HG02798 (cell line): ENCODE measurements around the gene ABCA6.
"Not testable (repeated sequence)": the region's sequence is repeated elsewhere in the genome, so short reads cannot be mapped to it uniquely, and the experiment has no call there.

Experiments
- ATAC-seq: cut with Tn5 transposase; IDR thresholded peaks from one replicate; pipeline ENCODE4 v1.9.1; 2021; ENCODE audit warnings: mild to moderate bottlenecking; ENCODE audit not compliant: unreplicated experiment, poor library complexity

Gene ABCA6

GRCh38 chr17:69075823-69076222 is 65.9 kb downstream of the ABCA6 start:
- ATAC-seq: no peak

- not testable (repeated sequence) for ATAC-seq
Observed at GRCh38 chr17:69073392-69073791, 68.3 kb downstream of the ABCA6 start.

- ATAC-seq: not testable (repeated sequence)
Observed at GRCh38 chr17:69072803-69073256, 68.9 kb downstream of the ABCA6 start.

- not testable (repeated sequence) for ATAC-seq
Observed at GRCh38 chr17:69071233-69071586, 70.5 kb downstream of the ABCA6 start.

- ATAC-seq: not testable (repeated sequence)
Observed at GRCh38 chr17:69070378-69071232, 71.1 kb downstream of the ABCA6 start.

- no peak for ATAC-seq
Observed at GRCh38 chr17:69069226-69069750, 72.4 kb downstream of the ABCA6 start.

GRCh38 chr17:69067274-69068047 is 74.2 kb downstream of the ABCA6 start:
- no peak for ATAC-seq

- ATAC-seq: no peak
Observed at GRCh38 chr17:69066482-69066881, 75.2 kb downstream of the ABCA6 start.

- no peak for ATAC-seq
Observed at GRCh38 chr17:69065113-69065512, 76.6 kb downstream of the ABCA6 start.

- no peak for ATAC-seq
Observed at GRCh38 chr17:69064476-69064875, 77.2 kb downstream of the ABCA6 start.

- ATAC-seq: no peak
Observed at GRCh38 chr17:69064001-69064400, 77.7 kb downstream of the ABCA6 start.

- ATAC-seq: no peak
Observed at GRCh38 chr17:69062860-69063581, 78.7 kb downstream of the ABCA6 start.

GRCh38 chr17:69061721-69062556 is 79.8 kb downstream of the ABCA6 start:
- no peak for ATAC-seq

GRCh38 chr17:69060822-69061221 is 80.9 kb downstream of the ABCA6 start, which contains the start of gene ABCA9:
Gene ABCA9, minus strand, starts transcription at chr17:69060927. Its CDS starts 9,801 bp downstream, at chr17:69051126.
- ATAC-seq: no peak

- ATAC-seq: no peak
Observed at GRCh38 chr17:69059458-69060175, 82.1 kb downstream of the ABCA6 start.

GRCh38 chr17:69058165-69058564 is 83.5 kb downstream of the ABCA6 start:
- no peak for ATAC-seq

- ATAC-seq: no peak
Observed at GRCh38 chr17:69057280-69057679, 84.4 kb downstream of the ABCA6 start.

GRCh38 chr17:69056179-69056823 is 85.4 kb downstream of the ABCA6 start:
- ATAC-seq: no peak
